SK-N-SH treated with all-trans-retinoic acid at 6 μM for 48 hours (cell line): ENCODE results near the gene PCYT1B.

Source experiments
- ATAC-seq: fragments of 200-7000 bp; cut with Tn5 transposase; 3 replicates; pipeline ENCODE4 v1.9.1; 2020; ENCODE audit warnings: mild to moderate bottlenecking, moderate library complexity
- ARNTL ChIP-seq: fragments of 450-650 bp; formaldehyde crosslinking; IDR thresholded peaks from 2 replicates; pipeline ENCODE4 v1.5.0; 2020; ENCODE audit warnings: low read depth, mild to moderate bottlenecking, moderate library complexity, borderline replicate concordance
- CSRNP3 ChIP-seq: fragments of 250-450 bp; sonication (Bioruptor Pico); IDR thresholded peaks from 2 replicates; pipeline ENCODE4 v1.5.1; 2021; ENCODE audit warnings: mild to moderate bottlenecking, moderate library complexity
- ESRRG ChIP-seq: fragments of 250-450 bp; sonication (Bioruptor Pico); IDR thresholded peaks from 2 replicates; pipeline ENCODE4 v1.6.1; 2021; ENCODE audit warnings: mild to moderate bottlenecking
- ISL1 ChIP-seq: fragments of 250-450 bp; sonication (Bioruptor Pico); IDR thresholded peaks from 2 replicates; pipeline ENCODE4 v2.1.2; 2022; ENCODE audit warnings: mild to moderate bottlenecking, moderate library complexity
- OSR1 ChIP-seq: fragments of 250-450 bp; sonication (Bioruptor Pico); IDR thresholded peaks from 2 replicates; pipeline ENCODE4 v1.8.0; 2022; ENCODE audit warnings: moderate library complexity, mild to moderate bottlenecking, inconsistent platforms
- PATZ1 ChIP-seq: fragments of 250-450 bp; sonication (Bioruptor Pico); IDR thresholded peaks from 2 replicates; pipeline ENCODE4 v1.8.0; 2020; ENCODE audit warnings: mild to moderate bottlenecking, moderate library complexity, borderline replicate concordance
- RARB ChIP-seq: fragments of 250-450 bp; sonication (Bioruptor Pico); IDR thresholded peaks from 2 replicates; pipeline ENCODE4 v1.8.0; 2021; ENCODE audit warnings: mild to moderate bottlenecking, moderate library complexity
- SNAI2 ChIP-seq: fragments of 250-450 bp; sonication (Bioruptor Pico); IDR thresholded peaks from 2 replicates; pipeline ENCODE4 v1.5.0; 2020; ENCODE audit warnings: mild to moderate bottlenecking, moderate library complexity
- TCF4 ChIP-seq: fragments of 250-450 bp; sonication (Bioruptor Pico); IDR thresholded peaks from 2 replicates; pipeline ENCODE4 v1.8.0; 2021; ENCODE audit warnings: mild to moderate bottlenecking, moderate library complexity, borderline replicate concordance
- TOX ChIP-seq: fragments of 250-450 bp; sonication (Bioruptor Pico); IDR thresholded peaks from 2 replicates; pipeline ENCODE4 v1.8.0; 2021; ENCODE audit warnings: mild to moderate bottlenecking, moderate library complexity, borderline replicate concordance
- TSHZ2 ChIP-seq: fragments of 250-450 bp; sonication (Bioruptor Pico); IDR thresholded peaks from 2 replicates; pipeline ENCODE4 v1.5.0; 2020; ENCODE audit warnings: mild to moderate bottlenecking, moderate library complexity
- ZC3H10 ChIP-seq: fragments of 250-450 bp; sonication (Bioruptor Pico); IDR thresholded peaks from 2 replicates; pipeline ENCODE4 v1.5.1; 2021; ENCODE audit warnings: mild to moderate bottlenecking, moderate library complexity
- ZFP3 ChIP-seq: fragments of 250-450 bp; sonication (Bioruptor Pico); IDR thresholded peaks from 2 replicates; pipeline ENCODE4 v1.5.0; 2020; ENCODE audit warnings: mild to moderate bottlenecking, moderate library complexity
- ZFP30 ChIP-seq: fragments of 450-650 bp; formaldehyde crosslinking; IDR thresholded peaks from 2 replicates; pipeline ENCODE4 v1.5.0; 2022; ENCODE audit warnings: mild to moderate bottlenecking, moderate library complexity
- ZNF565 ChIP-seq: fragments of 450-650 bp; formaldehyde crosslinking; conservative IDR thresholded peaks from 2 replicates; pipeline ENCODE4 v1.5.0; 2020; ENCODE audit warnings: low read depth, mild to moderate bottlenecking, moderate library complexity
- ZNF70 ChIP-seq: fragments of 450-650 bp; formaldehyde crosslinking; IDR thresholded peaks from 2 replicates; pipeline ENCODE4 v1.5.0; 2020; ENCODE audit warnings: mild to moderate bottlenecking, moderate library complexity
- ZNF8 ChIP-seq: fragments of 450-650 bp; formaldehyde crosslinking; IDR thresholded peaks from 2 replicates; pipeline ENCODE4 v1.5.0; 2020; ENCODE audit warnings: mild to moderate bottlenecking, moderate library complexity
- TF ChIP-seq, protein P1 (sequence below): fragments of 250-450 bp; sonication (Bioruptor Pico); IDR thresholded peaks from 2 replicates; pipeline ENCODE4 v1.8.0; 2021; ENCODE audit warnings: low read depth, mild to moderate bottlenecking, moderate library complexity, borderline replicate concordance

Gene PCYT1B

GRCh38 chrX:24647257-24648058 lies at the start of gene PCYT1B:
Gene PCYT1B, minus strand, starts transcription at chrX:24647347. Its CDS starts 242 bp downstream, at chrX:24647105.
- no peak for TF ChIP-seq OSR1 (CRISPR knock-in tag)
- no peak for TF ChIP-seq ISL1
- TF ChIP-seq TSHZ2: no peak
- no peak for TF ChIP-seq TOX (CRISPR knock-in tag)
- TF ChIP-seq ARNTL (CRISPR knock-in tag): no peak
- TF ChIP-seq ZNF8 (CRISPR knock-in tag): no peak
- TF ChIP-seq, all 23 proteins: peak for 0
- ATAC-seq: peak; percentile 100

- no peak for ATAC-seq
- no peak for TF ChIP-seq ZC3H10 (CRISPR knock-in tag)
- TF ChIP-seq CSRNP3 (CRISPR knock-in tag): no peak
- TF ChIP-seq OSR1 (CRISPR knock-in tag): no peak
- no peak for TF ChIP-seq ZNF565 (CRISPR knock-in tag)
- TF ChIP-seq ARNTL (CRISPR knock-in tag): no peak
- TF ChIP-seq, protein P1, sequence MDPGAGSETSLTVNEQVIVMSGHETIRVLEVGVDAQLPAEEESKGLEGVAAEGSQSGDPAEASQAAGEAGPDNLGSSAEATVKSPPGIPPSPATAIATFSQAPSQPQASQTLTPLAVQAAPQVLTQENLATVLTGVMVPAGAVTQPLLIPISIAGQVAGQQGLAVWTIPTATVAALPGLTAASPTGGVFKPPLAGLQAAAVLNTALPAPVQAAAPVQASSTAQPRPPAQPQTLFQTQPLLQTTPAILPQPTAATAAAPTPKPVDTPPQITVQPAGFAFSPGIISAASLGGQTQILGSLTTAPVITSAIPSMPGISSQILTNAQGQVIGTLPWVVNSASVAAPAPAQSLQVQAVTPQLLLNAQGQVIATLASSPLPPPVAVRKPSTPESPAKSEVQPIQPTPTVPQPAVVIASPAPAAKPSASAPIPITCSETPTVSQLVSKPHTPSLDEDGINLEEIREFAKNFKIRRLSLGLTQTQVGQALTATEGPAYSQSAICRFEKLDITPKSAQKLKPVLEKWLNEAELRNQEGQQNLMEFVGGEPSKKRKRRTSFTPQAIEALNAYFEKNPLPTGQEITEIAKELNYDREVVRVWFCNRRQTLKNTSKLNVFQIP (CRISPR knock-in tag): no peak
- TF ChIP-seq ZFP30: no peak
- TF ChIP-seq TCF4: no peak
- TF ChIP-seq SNAI2 (CRISPR knock-in tag): no peak
Measured at GRCh38 chrX:24696294-24696693, 49.1 kb upstream of the PCYT1B start.

GRCh38 chrX:24694825-24695224 lies 47.7 kb upstream of the PCYT1B start:
- ATAC-seq: no peak

More at GRCh38 chrX:24694825-24695224, 47.7 kb upstream of the PCYT1B start:
- TF ChIP-seq OSR1 (CRISPR knock-in tag): no peak
- no peak for TF ChIP-seq PATZ1 (CRISPR knock-in tag)
- TF ChIP-seq ZFP30: no peak
- no peak for TF ChIP-seq TCF4
- no peak for TF ChIP-seq ESRRG (CRISPR knock-in tag)
- TF ChIP-seq TSHZ2: no peak
- no peak for TF ChIP-seq ZNF70 (CRISPR knock-in tag)
- TF ChIP-seq ARNTL (CRISPR knock-in tag): no peak
- no peak for TF ChIP-seq SNAI2 (CRISPR knock-in tag)
- TF ChIP-seq TOX (CRISPR knock-in tag): no peak
- TF ChIP-seq, protein P1 (CRISPR knock-in tag): no peak
- TF ChIP-seq RARB (CRISPR knock-in tag): no peak
- no peak for TF ChIP-seq CSRNP3 (CRISPR knock-in tag)
- TF ChIP-seq ZNF8 (CRISPR knock-in tag): no peak
- TF ChIP-seq ZFP3 (CRISPR knock-in tag): no peak
- TF ChIP-seq ZC3H10 (CRISPR knock-in tag): no peak
- TF ChIP-seq, all 23 proteins: peak for 0
